H9 (cell line): ENCODE results near the gene SH3PXD2B. TPM values are rescaled to one million over a fixed set of nuclear protein-coding genes. Genes with fewer than 3 reads are reported as not detected.

Experiments
- DNase-seq: peaks from one replicate; pipeline ENCODE4 v3.0.0-alpha.2; 2017
- H2AFZ ChIP-seq: one replicate; pipeline ENCODE4 v1.6.1; 2013; ENCODE audit warnings: mild to moderate bottlenecking, low read length, control low read depth, moderate library complexity
- H2AK5ac ChIP-seq: 2 replicates; pipeline ENCODE4 v1.6.1; 2013; ENCODE audit warnings: low read length, control low read depth, mixed read lengths; ENCODE audit not compliant: insufficient read length
- H2BK120ac ChIP-seq: one replicate; pipeline ENCODE4 v1.6.1; 2013; ENCODE audit warnings: low read depth, mild to moderate bottlenecking, low read length, control low read depth, inconsistent platforms; ENCODE audit not compliant: poor library complexity, severe bottlenecking
- H2BK12ac ChIP-seq: 2 replicates; pipeline ENCODE4 v1.6.1; 2013; ENCODE audit warnings: low read length, control low read depth, mixed read lengths, low read depth; ENCODE audit not compliant: insufficient read length
- H2BK15ac ChIP-seq: 2 replicates; pipeline ENCODE4 v1.6.1; 2013; ENCODE audit warnings: low read depth, low read length, control low read depth
- H2BK20ac ChIP-seq: one replicate; pipeline ENCODE4 v1.6.1; 2013; ENCODE audit warnings: low read depth, mild to moderate bottlenecking, low read length, control low read depth, inconsistent platforms; ENCODE audit not compliant: poor library complexity, severe bottlenecking
- H2BK5ac ChIP-seq: 2 replicates; pipeline ENCODE4 v1.6.1; 2013; ENCODE audit warnings: low read length, control low read depth, mixed read lengths; ENCODE audit not compliant: insufficient read length
- H3K14ac ChIP-seq: 2 replicates; pipeline ENCODE4 v1.6.1; 2013; ENCODE audit warnings: low read length, control low read depth; ENCODE audit not compliant: insufficient read depth
- H3K18ac ChIP-seq: 2 replicates; pipeline ENCODE4 v1.6.1; 2013; ENCODE audit warnings: low read depth, mild to moderate bottlenecking, mixed read lengths, low read length, control low read depth; ENCODE audit not compliant: insufficient read length
- H3K23ac ChIP-seq: 2 replicates; pipeline ENCODE4 v1.6.1; 2013; ENCODE audit warnings: low read length, control low read depth, mixed read lengths, low read depth; ENCODE audit not compliant: insufficient read length
- H3K23me2 ChIP-seq: 2 replicates; pipeline ENCODE4 v1.6.1; 2013; ENCODE audit warnings: low read depth, mild to moderate bottlenecking, mixed read lengths, low read length, control low read depth; ENCODE audit not compliant: insufficient read length, poor library complexity, severe bottlenecking
- H3K27ac ChIP-seq: 2 replicates; pipeline ENCODE4 v1.5.1; 2013; ENCODE audit warnings: low read length, control low read depth, mixed read lengths, low read depth; ENCODE audit not compliant: insufficient read length
- H3K27me3 ChIP-seq: 2 replicates; pipeline ENCODE4 v1.6.1; 2013; ENCODE audit warnings: low read length, control low read depth, inconsistent platforms; ENCODE audit not compliant: insufficient read depth
- H3K4ac ChIP-seq: 2 replicates; pipeline ENCODE4 v1.6.1; 2013; ENCODE audit warnings: low read depth, mild to moderate bottlenecking, control low read depth, inconsistent platforms, low read length, moderate library complexity
- H3K4me1 ChIP-seq: 2 replicates; pipeline ENCODE4 v1.6.1; 2013; ENCODE audit warnings: low read length, control low read depth, inconsistent platforms; ENCODE audit not compliant: insufficient read depth
- H3K4me2 ChIP-seq: 2 replicates; pipeline ENCODE4 v1.6.1; 2013; ENCODE audit warnings: low read length, control low read depth, mixed read lengths; ENCODE audit not compliant: insufficient read length, insufficient read depth
- H3K56ac ChIP-seq: 2 replicates; pipeline ENCODE4 v1.6.1; 2013; ENCODE audit warnings: low read depth, mild to moderate bottlenecking, mixed read lengths, low read length, control low read depth; ENCODE audit not compliant: insufficient read length
- H3K79me1 ChIP-seq: 2 replicates; pipeline ENCODE4 v1.6.1; 2013; ENCODE audit warnings: low read depth, mild to moderate bottlenecking, moderate library complexity, low read length, control low read depth, inconsistent platforms; ENCODE audit not compliant: insufficient read depth, poor library complexity, severe bottlenecking
- H3K79me2 ChIP-seq: 2 replicates; pipeline ENCODE4 v1.6.1; 2013; ENCODE audit warnings: low read length, control low read depth, inconsistent platforms; ENCODE audit not compliant: insufficient read depth
- H3K9ac ChIP-seq: 2 replicates; pipeline ENCODE4 v1.6.1; 2013; ENCODE audit warnings: low read length, control low read depth, mixed read lengths; ENCODE audit not compliant: insufficient read length; ENCODE audit errors: extremely low read depth
- H3K9me3 ChIP-seq: one replicate; pipeline ENCODE4 v1.6.1; 2013; ENCODE audit warnings: low read depth, low read length, inconsistent platforms; ENCODE audit not compliant: control insufficient read depth
- H3T11ph ChIP-seq: one replicate; pipeline ENCODE4 v1.6.1; 2013; ENCODE audit warnings: mild to moderate bottlenecking, low read length, control low read depth, inconsistent platforms
- H4K20me1 ChIP-seq: one replicate; pipeline ENCODE4 v1.6.1; 2013; ENCODE audit not compliant: control insufficient read depth, insufficient read length, insufficient read depth
- H4K5ac ChIP-seq: 2 replicates; pipeline ENCODE4 v1.6.1; 2013; ENCODE audit warnings: low read depth, mild to moderate bottlenecking, mixed read lengths, low read length, control low read depth; ENCODE audit not compliant: insufficient read length
- H4K8ac ChIP-seq: replicated peaks from 2 replicates; pipeline ENCODE4 v1.6.1; 2013; ENCODE audit warnings: low read length, control low read depth, mixed read lengths, low read depth; ENCODE audit not compliant: insufficient read length
- H4K91ac ChIP-seq: 2 replicates; pipeline ENCODE4 v1.6.1; 2013; ENCODE audit warnings: low read depth, mild to moderate bottlenecking, moderate library complexity, mixed read lengths, low read length, control low read depth; ENCODE audit not compliant: insufficient read length
- H3K27ac Mint-ChIP-seq, 3 experiments: 2 replicates in 2 of 3; 3 replicates in 1 of 3; pipeline ENCODE4 v1.8.0; 2020 to 2021; ENCODE audit warnings: mixed read lengths in 3 of 3, mild to moderate bottlenecking in 1 of 3, moderate library complexity in 1 of 3
- H3K27me3 Mint-ChIP-seq: 2 replicates; pipeline ENCODE4 v1.8.0; 2021; ENCODE audit warnings: low read depth, mild to moderate bottlenecking, moderate library complexity, mixed read lengths
- H3K36me3 Mint-ChIP-seq, 3 experiments: 2 replicates in 2 of 3; 3 replicates in 1 of 3; pipeline ENCODE4 v1.8.0; 2020 to 2021; ENCODE audit warnings: low read depth in 3 of 3, mixed read lengths in 3 of 3; ENCODE audit not compliant: insufficient read depth in 1 of 3
- H3K4me1 Mint-ChIP-seq, 2 experiments: 2 replicates each; pipeline ENCODE4 v1.8.0; 2020; ENCODE audit warnings: mixed read lengths in 2 of 2
- H3K4me3 Mint-ChIP-seq, 2 experiments: 2 replicates in 1 of 2; 3 replicates in 1 of 2; pipeline ENCODE4 v1.8.0; 2020 to 2021; ENCODE audit warnings: mild to moderate bottlenecking in 2 of 2, mixed read lengths in 2 of 2, moderate library complexity in 1 of 2
- H3K9me3 Mint-ChIP-seq, 2 experiments: 2 replicates in 1 of 2; 3 replicates in 1 of 2; pipeline ENCODE4 v1.8.0; 2020; ENCODE audit warnings: mild to moderate bottlenecking in 2 of 2, mixed read lengths in 2 of 2, moderate library complexity in 1 of 2
- CTCF ChIP-seq: fragments of 200-600 bp; sonication (generic); conservative IDR thresholded peaks from 3 replicates; pipeline ENCODE4 v1.8.0; 2021; ENCODE audit warnings: antibody characterized with exemption, mild to moderate bottlenecking
- WGBS: extraction: QIAGEN DNeasy Blood & Tissue Kit; methylation state at CpG from one replicate; pipeline ENCODE4 v1.1.7; 2013; ENCODE audit warnings: missing lambda C conversion rate, low lambda C conversion rate, mixed read lengths; ENCODE audit not compliant: insufficient read length; ENCODE audit errors: extremely low coverage; 5-methylcytosine and 5-hydroxymethylcytosine counted together
- total RNA-seq: library from RNA; stranded (reverse); gene quantifications from 2 replicates; pipeline ENCODE4 v1.2.1, GENCODE V29; 2021

Gene SH3PXD2B
- total RNA-seq, 1 experiment from 2014 or later, result 49.0 TPM

GRCh38 chr5:172474293-172474692, 20.0 kb upstream of the SH3PXD2B start:
- no peak overlapping the region for H3T11ph ChIP-seq
- Mint-ChIP-seq H3K27ac (peak overlapping the region in 1 of 3 experiments; percentile 1; a peak in 1 of 7 replicates), H3K36me3 (no peaks in the 10 kb centered on the region), H3K4me3 (no peak overlapping the region), H3K27me3 (peaks cover 11% of the 10 kb centered on the region), H3K9me3 (no peaks in the 10 kb centered on the region; a peak in 1 of 5 replicates), H3K4me1 (peaks cover 3% of the 10 kb centered on the region in 2 experiments; a peak in 3 of 4 replicates)
- no peak overlapping the region for H2BK120ac ChIP-seq
- H2BK20ac ChIP-seq, result no peak overlapping the region
- no peaks in the 10 kb centered on the region for H3K23me2 ChIP-seq
- H2BK15ac ChIP-seq, result no peak overlapping the region
- H2BK5ac ChIP-seq, result no peak overlapping the region
- no peaks in the 10 kb centered on the region for H3K79me2 ChIP-seq
- no peaks in the 10 kb centered on the region for H4K20me1 ChIP-seq
- TF ChIP-seq CTCF, result no peak
- H4K5ac ChIP-seq, result no peak overlapping the region
- H3K4ac ChIP-seq, result no peak overlapping the region
- no CpG with 5 or more reads among the region's 7 CpGs for WGBS
- no peak overlapping the region for H3K27ac ChIP-seq
- no peak overlapping the region for H3K23ac ChIP-seq
- H2AK5ac ChIP-seq, result no peak overlapping the region
- no peak overlapping the region for H2BK12ac ChIP-seq
- no peak overlapping the region for H3K56ac ChIP-seq
- H3K9me3 ChIP-seq, result no peaks in the 10 kb centered on the region
- no peak overlapping the region for H3K9ac ChIP-seq
- no peaks in the 10 kb centered on the region for H3K79me1 ChIP-seq
- no peak overlapping the region for H4K8ac ChIP-seq
- H3K14ac ChIP-seq, result no peak overlapping the region
- DNase-seq, result no peak
- no peak overlapping the region for H3K4me2 ChIP-seq
- no peak overlapping the region for H2AFZ ChIP-seq
- H3K27me3 ChIP-seq, result no peaks in the 10 kb centered on the region
- no peaks in the 10 kb centered on the region for H3K4me1 ChIP-seq
- no peak overlapping the region for H3K18ac ChIP-seq
- H4K91ac ChIP-seq, result no peak overlapping the region
